Measurements from ENCODE around the gene CD52. TPM values are rescaled to one million over a fixed set of nuclear protein-coding genes. Genes with fewer than 3 reads are reported as not detected.

CD52 gene
- total and polyA plus RNA-seq, 2 of the 13 experiments (the other 11 are each of a cell fraction or from before 2014, with no cell fraction given), result 0.32 TPM; not detected in 1

GRCh38 chr1:26288311-26288941 is 29.3 kb upstream of the CD52 start:
- WGBS (ENCODE audit: low lambda C conversion rate), result 67% methylated on average over 3 of the region's 5 CpGs
- intact Hi-C loops (cut with micrococcal nuclease; ENCODE audit: unreplicated experiment) (no loop called here), in situ Hi-C loops (cut with HindIII; ENCODE audit: extremely low pct_ligation_motif_present, low pct_unique_long_range_greater_than_20kb) (loop anchor here (5.0 kb wide), 1 partner anchor 74 kb away; no protein-coding TSS in a partner anchor)
- FAIRE-seq (no peak), DNase-seq (ENCODE audit: low spot score) (no peak), ATAC-seq (no peak)
- no peak overlapping the region for H3K9ac ChIP-seq (ENCODE audit: insufficient read depth, low read depth, low read length)
- no peaks in the 10 kb centered on the region for H3K79me2 ChIP-seq (ENCODE audit: insufficient read depth, low read length)
- no peak overlapping the region for H3K27ac ChIP-seq (ENCODE audit: extremely low read length, insufficient read depth, low read length)
- no peaks in the 10 kb centered on the region for H3K4me1 ChIP-seq (ENCODE audit: insufficient read depth, low read length)
- no peak for TF ChIP-seq DR1 (CRISPR knock-in tag; IDR thresholded peaks at IDR 0.05)
- TF ChIP-seq ZFYVE20 (CRISPR knock-in tag; IDR thresholded peaks at IDR 0.05; ENCODE audit: borderline replicate concordance, low read depth), result no peak
- no peak for TF ChIP-seq GATA4 (IDR thresholded peaks at IDR 0.05; ENCODE audit: borderline replicate concordance, low read depth)
- no peak for TF ChIP-seq ZNF382 (CRISPR knock-in tag; IDR thresholded peaks at IDR 0.05; ENCODE audit: borderline replicate concordance)
- TF ChIP-seq HOXA9 (CRISPR knock-in tag; IDR thresholded peaks at IDR 0.05; ENCODE audit: borderline replicate concordance), result no peak
- no peak for TF ChIP-seq PRDM4 (CRISPR knock-in tag; IDR thresholded peaks at IDR 0.05; ENCODE audit: borderline replicate concordance)
- TF ChIP-seq ZBTB39 (CRISPR knock-in tag; IDR thresholded peaks at IDR 0.05), result no peak
- POLR2A ChIA-PET, result no interaction called here
- H3K36me3 ChIP-seq (replicated peaks in 1 of 2; ENCODE audit: control insufficient read depth in 1 of 2, insufficient read depth in 2 of 2, low read length in 2 of 2), result no peaks in the 10 kb centered on the region; a peak in 1 of 5 replicates
- H3K9me3 ChIP-seq (ENCODE audit: low read length), result no peaks in the 10 kb centered on the region
- no peak overlapping the region for H3K4me2 ChIP-seq (ENCODE audit: low read depth, low read length)
- no TSS peak for BruUV-seq (replicated peaks)
- no peak overlapping the region for H3K4me3 ChIP-seq (replicated peaks in 1 of 3; ENCODE audit: insufficient read depth in 1 of 3, low read depth in 2 of 3, low read length in 3 of 3)
- H4K20me1 ChIP-seq (ENCODE audit: insufficient read depth, low read length), result no peaks in the 10 kb centered on the region
- CTCF ChIA-PET (ENCODE audit: low intra/inter-chr PET ratio, low total read pairs), result no interaction called here
- H3K27me3 ChIP-seq (ENCODE audit: control insufficient read depth in 1 of 2, insufficient read depth in 2 of 2, low read length in 2 of 2), result no peaks in the 10 kb centered on the region
- H2AFZ ChIP-seq (ENCODE audit: low read length), result no peak overlapping the region

Data from HepG2 (cell line).